Tibial nerve (tissue), 4 donors: ENCODE results near the gene CRACR2A. TPM values are rescaled to one million over a fixed set of nuclear protein-coding genes. Genes with fewer than 3 reads are reported as not detected.

Experiments
- DNase-seq, 2 donors: peaks; one replicate each; pipeline ENCODE4 v3.0.0-alpha.2; 2019; ENCODE audit warnings: low spot score in 2 of 2
- H3K27ac ChIP-seq, 4 donors: fragments of 200-600 bp; sonication (generic) in 3 of 4; one replicate each; pipeline ENCODE4 v1.5.1; 2017 to 2019; ENCODE audit warnings: mild to moderate bottlenecking in 1 of 4
- H3K27me3 ChIP-seq, 2 donors: fragments of 200-600 bp; sonication (generic) in 1 of 2; one replicate each; pipeline versions ENCODE4 v1.5.1 to v1.6.0; 2017 to 2019
- H3K36me3 ChIP-seq, 3 donors: fragments of 200-600 bp; sonication (generic); one replicate each; pipeline ENCODE4 v1.5.1; 2018 to 2019
- H3K4me1 ChIP-seq, 4 donors: fragments of 200-600 bp; sonication (generic) in 3 of 4; one replicate each; pipeline ENCODE4 v1.5.1; 2017 to 2019
- H3K4me3 ChIP-seq, 4 donors: fragments of 200-600 bp; sonication (generic) in 3 of 4; one replicate each; pipeline ENCODE4 v1.5.1; 2017 to 2019; ENCODE audit warnings: mild to moderate bottlenecking in 1 of 4, moderate library complexity in 1 of 4
- H3K9me3 ChIP-seq, 4 donors: fragments of 200-600 bp; sonication (generic) in 3 of 4; one replicate each; pipeline ENCODE4 v1.5.1; 2017 to 2019
- CTCF ChIP-seq, 5 experiments: fragments of 200-600 bp in 3 of 5; fragments of 450-650 bp in 2 of 5; sonication (generic) in 3 of 5; IDR thresholded peaks; one replicate each; pipeline ENCODE4 v1.5.1; 2016 to 2019; ENCODE audit warnings: antibody characterized with exemption in 5 of 5, mild to moderate bottlenecking in 3 of 5, moderate library complexity in 2 of 5
- EP300 ChIP-seq, 2 donors: sonication (generic); formaldehyde crosslinking; IDR thresholded peaks; one replicate each; pipeline ENCODE4 v1.6.1; 2017; ENCODE audit warnings: antibody characterized with exemption in 2 of 2, mild to moderate bottlenecking in 1 of 2
- POLR2A ChIP-seq, 2 donors: fragments of 450-650 bp; IDR thresholded peaks; one replicate each; pipeline ENCODE4 v1.6.1; 2017; ENCODE audit warnings: antibody characterized with exemption in 2 of 2, mild to moderate bottlenecking in 2 of 2, moderate library complexity in 2 of 2
- WGBS, 2 donors: methylation state at CpG; one replicate each; pipeline ENCODE4 v1.1.5; 2018; 5-methylcytosine and 5-hydroxymethylcytosine counted together
- total RNA-seq, 4 donors: library from RNA; depleted of rRNA; stranded (reverse); fragments of >200 nt; gene quantifications; one replicate each; pipeline ENCODE4 v1.1.0, GENCODE V29; 2016

Gene CRACR2A
- total RNA-seq, 4 donors from 2014 or later, result 2.6 to 6.3 (median 4.2) TPM

GRCh38 chr12:3632256-3632655, 120.7 kb downstream of the CRACR2A start:
- Histone ChIP-seq H3K27ac (no peak overlapping the region), H3K27me3 (no peaks in the 10 kb centered on the region), H3K4me1 (no peaks in the 10 kb centered on the region), H3K36me3 (peaks cover 0 to 10% (median 0%) of the 10 kb centered on the region in 3 donors), H3K9me3 (no peaks in the 10 kb centered on the region), H3K4me3 (no peak overlapping the region)
- no peak for DNase-seq
- 95 to 100% methylated on average over 1 of the region's 1 CpG for WGBS, 2 donors
- TF ChIP-seq EP300 (IDR thresholded peaks at IDR 0.05) (no peak), POLR2A (IDR thresholded peaks at IDR 0.05) (no peak), CTCF (IDR thresholded peaks at IDR 0.05) (no peak)

- 82 to 85% methylated on average over 2 of the region's 2 CpGs for WGBS, 2 donors
- no peak overlapping the region for H3K4me3 ChIP-seq
- no peak overlapping the region for H3K27ac ChIP-seq
- peaks cover 0 to 10% (median 0%) of the 10 kb centered on the region in 3 donors for H3K36me3 ChIP-seq
- DNase-seq, result no peak
- no peaks in the 10 kb centered on the region for H3K9me3 ChIP-seq
- H3K4me1 ChIP-seq, result no peaks in the 10 kb centered on the region
- no peaks in the 10 kb centered on the region for H3K27me3 ChIP-seq
- TF ChIP-seq CTCF (IDR thresholded peaks at IDR 0.05) (no peak), EP300 (IDR thresholded peaks at IDR 0.05) (no peak)
These were observed 121.2 kb downstream of the CRACR2A start for GRCh38 chr12:3631759-3632158.

- no peak for TF ChIP-seq EP300 (IDR thresholded peaks at IDR 0.05)
- TF ChIP-seq POLR2A (IDR thresholded peaks at IDR 0.05), result no peak
- no peak for TF ChIP-seq CTCF (IDR thresholded peaks at IDR 0.05)
- Histone ChIP-seq H3K36me3 (peaks cover 0 to 5% (median 0%) of the 10 kb centered on the region in 3 donors), H3K27me3 (no peaks in the 10 kb centered on the region), H3K9me3 (no peaks in the 10 kb centered on the region), H3K27ac (no peak overlapping the region), H3K4me1 (no peaks in the 10 kb centered on the region), H3K4me3 (no peak overlapping the region)
- WGBS, 2 donors, result 67 to 70% methylated on average over 7 of the region's 7 CpGs
- DNase-seq, result no peak
These were observed 121.7 kb downstream of the CRACR2A start for GRCh38 chr12:3631272-3631637.

- Histone ChIP-seq H3K4me1 (no peaks in the 10 kb centered on the region), H3K27ac (no peak overlapping the region), H3K27me3 (no peaks in the 10 kb centered on the region), H3K9me3 (no peaks in the 10 kb centered on the region), H3K4me3 (no peak overlapping the region), H3K36me3 (peaks cover 0 to 4% (median 0%) of the 10 kb centered on the region in 3 donors)
- no peak for DNase-seq
- TF ChIP-seq CTCF (IDR thresholded peaks at IDR 0.05) (no peak), POLR2A (IDR thresholded peaks at IDR 0.05) (no peak), EP300 (IDR thresholded peaks at IDR 0.05) (no peak)
- WGBS, 2 donors, result 79 to 80% methylated on average over 8 of the region's 8 CpGs
These were observed 122.2 kb downstream of the CRACR2A start for GRCh38 chr12:3630621-3631271.

GRCh38 chr12:3630111-3630510, 122.8 kb downstream of the CRACR2A start:
- Histone ChIP-seq H3K4me3 (no peak overlapping the region), H3K27ac (no peak overlapping the region), H3K36me3 (peaks cover 0 to 4% (median 0%) of the 10 kb centered on the region in 3 donors), H3K4me1 (no peaks in the 10 kb centered on the region), H3K9me3 (no peaks in the 10 kb centered on the region), H3K27me3 (no peaks in the 10 kb centered on the region)
- no peak for DNase-seq
- TF ChIP-seq CTCF (IDR thresholded peaks at IDR 0.05), result no peak
- no peak for TF ChIP-seq EP300 (IDR thresholded peaks at IDR 0.05)
- no peak for TF ChIP-seq POLR2A (IDR thresholded peaks at IDR 0.05)
- 79 to 86% methylated on average over 8 of the region's 8 CpGs for WGBS, 2 donors
